Stimulated activated CD4-positive, alpha-beta T cell treated with anti-CD3 and anti-CD28 coated beads, TNF-alpha, amount 100 ng/mL, for 1 hour (primary cell): ENCODE data around the gene DEXI.
"Not testable (repeated sequence)": the region's sequence is repeated elsewhere in the genome, so short reads cannot be mapped to it uniquely, and the experiment has no call there.

Experiments used
- DNase-seq, 3 donors: peaks; one replicate each; pipeline ENCODE4 v3.0.0-alpha.2; 2020; ENCODE audit warnings: low read depth in 3 of 3, low spot score in 1 of 3

DEXI gene

DNA sequence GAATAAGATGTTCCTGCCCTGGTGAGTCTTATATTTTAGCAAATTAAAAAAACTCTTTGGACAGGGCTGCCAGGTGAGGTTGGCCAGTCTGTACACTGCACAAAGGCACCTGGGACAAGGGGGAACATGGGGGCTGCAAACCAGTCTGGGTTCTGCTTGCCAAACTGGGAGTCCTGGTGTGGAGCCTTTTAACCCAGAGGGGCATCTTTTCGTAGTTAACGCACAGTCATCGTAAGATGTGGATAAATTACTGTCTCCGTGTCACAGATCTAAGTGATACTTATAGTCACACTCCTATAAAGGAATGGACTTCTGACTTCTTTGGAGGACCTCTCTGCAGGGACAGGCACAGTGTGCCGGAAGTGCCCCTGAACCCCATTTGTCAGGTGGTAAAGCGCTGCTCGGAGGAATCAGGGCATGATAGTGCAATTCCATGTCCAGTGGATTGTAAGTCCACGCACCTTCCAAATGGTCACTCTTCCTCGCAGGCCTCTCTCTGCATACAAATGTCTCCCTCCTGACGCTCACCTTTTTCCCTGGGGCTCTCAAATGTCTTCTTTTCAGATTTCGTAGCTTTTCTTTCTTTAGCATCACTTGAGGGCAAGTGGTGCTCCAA, 14.7 kb downstream of the DEXI start:
- DNase-seq: no peak

DNA sequence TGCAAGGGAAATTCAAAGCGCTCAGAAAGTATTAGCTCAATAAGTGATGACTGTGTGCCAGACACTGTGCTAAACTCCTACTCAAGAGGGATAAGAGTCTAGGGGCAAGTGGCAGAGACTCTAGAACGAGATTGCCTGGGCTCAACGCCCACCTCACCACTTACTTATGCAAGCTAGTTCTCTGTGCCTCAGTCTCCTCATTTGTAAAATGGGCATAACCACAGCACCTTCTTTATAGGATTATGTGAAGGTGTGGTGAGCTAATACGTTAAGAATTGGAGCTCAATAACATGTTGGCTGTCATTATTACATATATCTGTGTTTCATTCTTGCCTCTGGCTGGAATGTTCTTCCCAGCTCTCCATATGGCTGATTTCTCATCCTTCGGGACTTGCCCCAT, 15.4 kb downstream of the DEXI start:
- no peak for DNase-seq

DNA sequence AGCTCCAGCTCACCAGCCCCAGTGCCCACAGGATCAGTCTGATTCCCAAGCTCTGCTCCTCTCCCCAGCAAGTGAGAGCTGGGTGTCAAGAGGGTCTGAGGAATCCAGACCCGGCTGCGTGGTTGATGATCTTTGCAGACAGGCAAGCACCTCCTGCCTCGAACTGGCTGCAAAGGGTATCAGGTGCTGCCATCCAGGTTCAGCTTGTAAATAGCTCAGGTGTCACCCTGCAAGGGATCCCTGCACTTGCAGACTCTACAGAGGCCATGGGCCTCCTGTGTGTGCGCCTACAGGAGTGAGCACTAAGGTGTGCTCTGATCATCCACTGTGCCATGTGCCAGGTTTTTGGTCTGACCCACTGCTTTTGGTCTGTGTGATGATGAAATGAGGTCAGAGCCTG, 16.2 kb downstream of the DEXI start:
- no peak for DNase-seq

DNA sequence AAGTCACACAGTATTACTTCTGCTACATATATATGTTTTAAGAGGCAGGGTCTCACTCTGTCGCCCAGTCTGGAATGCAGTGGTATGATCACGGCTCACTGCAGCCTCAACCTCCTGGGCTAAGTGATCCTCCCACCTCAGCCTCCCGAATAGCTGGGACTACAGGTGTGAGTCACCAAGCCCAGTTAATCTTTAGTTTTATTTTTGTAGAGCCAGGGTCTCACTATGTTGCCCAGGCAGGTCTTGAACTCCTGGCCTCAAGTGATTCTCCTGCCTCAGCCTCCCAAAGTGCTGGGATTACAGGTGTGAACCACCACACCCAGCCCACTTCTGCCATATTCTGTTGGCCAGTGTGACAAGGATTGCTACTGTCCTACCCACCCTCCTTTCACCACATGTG, 17.0 kb downstream of the DEXI start:
- DNase-seq: not testable (repeated sequence)

DNA sequence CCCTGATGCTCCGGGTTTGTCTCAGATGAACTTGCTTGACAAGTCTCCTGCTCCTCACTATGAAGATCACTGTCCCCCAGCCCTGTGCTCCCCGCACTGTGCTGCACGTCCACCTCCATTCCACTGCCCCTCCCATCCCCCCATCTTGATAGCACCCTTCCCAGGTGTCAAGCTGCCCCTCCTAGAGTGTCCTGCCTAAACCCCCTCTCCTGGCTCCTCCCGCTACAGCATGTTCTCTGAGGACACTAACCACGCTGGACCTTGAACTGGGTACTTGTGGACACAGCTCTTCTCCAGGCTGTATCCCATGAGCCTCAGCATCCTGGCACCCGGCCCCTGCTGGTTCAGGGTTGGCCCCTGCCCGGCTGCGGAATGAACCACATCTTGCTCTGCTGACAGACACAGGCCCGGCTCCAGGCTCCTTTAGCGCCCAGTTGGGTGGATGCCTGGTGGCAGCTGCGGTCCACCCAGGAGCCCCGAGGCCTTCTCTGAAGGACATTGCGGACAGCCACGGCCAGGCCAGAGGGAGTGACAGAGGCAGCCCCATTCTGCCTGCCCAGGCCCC, 18.5 kb downstream of the DEXI start:
- DNase-seq: no peak

DNA sequence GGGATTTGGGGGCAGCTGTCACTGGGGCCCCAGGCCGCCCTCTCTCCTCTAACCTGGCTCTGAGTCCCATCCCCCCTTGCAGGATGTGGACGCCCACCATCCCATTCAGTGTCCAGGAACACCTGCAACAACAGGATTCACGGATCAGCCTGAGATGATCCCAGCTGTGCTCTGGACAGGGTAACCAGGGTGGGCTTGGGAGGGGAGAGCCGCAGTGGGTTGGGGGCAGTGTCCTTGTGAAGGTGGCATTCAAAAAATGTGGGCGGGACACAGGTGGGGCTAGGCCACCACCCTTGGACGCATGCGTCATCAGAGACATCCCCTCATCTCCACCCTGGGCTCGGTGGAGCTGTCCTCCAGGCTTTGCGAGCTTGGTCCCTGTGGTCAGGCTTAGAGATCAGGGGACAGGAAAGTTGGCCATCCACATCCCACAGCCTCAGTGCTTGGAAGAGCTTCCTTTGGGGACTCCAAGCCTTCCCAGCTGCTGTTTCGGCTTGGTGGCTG, 19.1 kb downstream of the DEXI start:
- no peak for DNase-seq

DNA sequence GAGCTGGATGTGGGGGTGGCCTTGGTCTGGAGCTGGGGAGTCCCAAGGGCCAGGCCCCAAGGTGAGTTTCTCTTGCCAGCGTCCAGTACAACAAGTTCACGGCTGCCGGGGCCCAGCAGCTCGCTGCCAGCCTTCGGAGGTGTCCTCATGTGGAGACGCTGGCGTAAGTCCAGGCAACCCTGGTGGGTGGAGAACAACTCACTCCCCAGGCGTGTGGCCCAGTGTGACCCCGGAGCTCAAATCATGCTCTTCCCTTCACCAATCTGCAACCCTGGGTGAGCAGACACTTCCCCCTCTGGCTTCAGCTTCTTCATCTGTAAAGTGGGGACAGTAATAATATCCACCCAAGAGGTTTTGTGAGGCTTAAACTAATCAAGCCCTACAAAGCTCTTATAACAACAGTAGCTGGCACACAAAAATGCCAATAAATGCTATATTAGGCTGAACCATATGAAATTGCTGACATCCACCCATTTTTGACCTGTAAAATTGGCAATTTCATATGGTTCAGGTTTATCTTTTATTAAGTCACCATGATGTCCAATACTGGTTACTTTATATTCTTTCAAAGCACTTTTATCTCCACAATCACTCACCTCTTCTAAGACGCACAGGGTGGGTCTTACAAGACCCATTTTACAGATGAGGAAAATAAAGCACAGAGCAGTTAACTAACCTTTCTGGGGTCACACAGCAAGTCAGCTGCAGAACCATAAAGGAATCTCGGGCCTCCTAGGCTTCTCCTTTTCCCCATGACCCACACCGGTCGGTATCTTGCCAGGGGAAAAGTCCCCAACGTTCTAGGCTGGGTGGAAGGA, 19.7 kb downstream of the DEXI start:
- no peak for DNase-seq

- no peak for DNase-seq
These were observed 20.5 kb downstream of the DEXI start for GRCh38 chr16:10921536-10922327.

- DNase-seq: no peak
These were observed 21.4 kb downstream of the DEXI start for GRCh38 chr16:10920726-10921427.

GRCh38 chr16:10919003-10919351, 23.3 kb downstream of the DEXI start:
- no peak for DNase-seq

GRCh38 chr16:10918294-10919002, 23.8 kb downstream of the DEXI start:
- peak; percentile 46 to 77 (median 47) for DNase-seq

DNA sequence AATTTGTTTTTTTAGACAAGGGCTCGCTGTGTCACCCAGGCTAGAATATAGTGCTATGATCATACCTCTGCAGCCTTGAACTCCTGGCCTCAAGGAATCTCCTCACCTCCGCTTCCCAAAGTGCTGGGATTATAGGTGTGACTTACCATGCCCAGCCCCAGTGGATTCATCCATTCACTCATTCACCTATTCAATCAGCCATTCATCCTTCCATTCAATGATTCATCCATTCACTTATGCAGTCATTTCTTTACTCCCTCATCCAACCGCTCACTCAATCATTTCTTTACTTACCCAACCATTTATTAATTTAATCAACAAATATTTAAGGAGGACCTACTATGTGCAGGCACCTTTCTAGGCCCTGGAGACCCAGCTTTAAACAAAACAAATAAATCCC, 25.7 kb downstream of the DEXI start:
- no peak for DNase-seq

DNA sequence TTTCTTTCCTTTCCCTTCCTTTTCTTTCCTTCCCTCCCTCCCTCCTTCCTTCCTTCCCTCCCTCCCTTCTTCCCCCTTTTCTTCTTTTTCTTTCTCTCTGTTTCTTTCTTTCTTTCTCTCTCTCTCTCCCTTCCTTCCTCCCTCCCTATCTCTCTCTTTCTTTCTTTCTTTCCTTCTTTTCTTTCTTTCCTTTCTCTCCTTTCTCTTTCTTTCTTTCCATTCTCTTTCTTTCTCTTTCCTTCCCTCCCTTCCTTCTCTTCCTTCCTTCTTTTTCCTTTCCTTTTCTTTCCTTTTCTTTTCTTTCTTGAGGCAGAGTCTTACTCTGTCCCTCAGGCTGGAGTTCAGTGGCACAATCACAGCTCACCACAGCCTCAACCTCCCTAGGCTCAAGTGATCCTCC, 31.0 kb downstream of the DEXI start:
- no peak for DNase-seq

GRCh38 chr16:10907757-10908045, 34.6 kb downstream of the DEXI start:
- no peak for DNase-seq

- DNase-seq: no peak
These were observed 35.1 kb downstream of the DEXI start for GRCh38 chr16:10906914-10907756.

DNA sequence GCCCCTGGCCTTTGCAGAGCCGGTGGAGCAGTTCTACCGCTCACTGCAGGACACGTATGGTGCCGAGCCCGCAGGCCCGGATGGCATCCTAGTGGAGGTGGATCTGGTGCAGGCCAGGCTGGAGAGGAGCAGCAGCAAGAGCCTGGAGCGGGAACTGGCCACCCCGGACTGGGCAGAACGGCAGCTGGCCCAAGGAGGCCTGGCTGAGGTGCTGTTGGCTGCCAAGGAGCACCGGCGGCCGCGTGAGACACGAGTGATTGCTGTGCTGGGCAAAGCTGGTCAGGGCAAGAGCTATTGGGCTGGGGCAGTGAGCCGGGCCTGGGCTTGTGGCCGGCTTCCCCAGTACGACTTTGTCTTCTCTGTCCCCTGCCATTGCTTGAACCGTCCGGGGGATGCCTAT, 35.8 kb downstream of the DEXI start:
- DNase-seq: no peak

DNA sequence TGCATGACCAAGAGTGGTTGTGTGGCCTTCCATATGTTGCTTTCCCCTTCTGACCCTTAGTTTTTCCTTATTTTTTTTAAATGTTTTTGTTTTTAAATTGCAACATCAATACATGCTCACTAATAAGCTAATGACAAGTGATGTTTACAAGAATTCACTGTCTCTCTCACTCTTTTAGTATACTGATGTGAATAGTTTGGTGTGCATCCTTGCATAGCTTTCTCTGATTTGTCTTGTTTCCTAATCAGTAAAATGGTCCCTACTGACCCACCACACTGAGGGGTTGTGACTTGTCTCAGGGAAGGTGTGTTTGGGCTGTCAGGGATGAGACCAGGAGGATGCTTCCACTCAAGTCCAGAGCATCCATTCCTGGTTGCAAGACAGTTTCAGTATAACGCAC, 39.3 kb downstream of the DEXI start:
- DNase-seq: no peak

DNA sequence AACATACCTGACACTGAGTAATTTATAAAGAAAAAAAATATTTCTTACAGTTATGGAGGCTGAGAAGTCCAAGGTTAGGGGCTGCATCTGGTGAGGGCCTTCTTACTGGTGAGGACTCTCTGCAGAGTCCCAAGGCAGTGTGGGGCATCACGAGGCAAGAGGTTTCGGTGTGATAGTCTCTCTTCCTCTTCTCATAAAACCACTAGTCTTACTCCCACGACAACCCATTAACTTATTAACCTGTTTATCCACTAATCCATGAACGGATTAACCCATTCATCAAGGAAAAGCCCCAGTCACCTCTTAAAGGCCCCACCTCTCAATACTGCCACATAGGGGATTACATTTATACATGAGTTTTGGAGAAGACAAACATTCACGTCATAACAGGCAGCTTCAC, 45.1 kb downstream of the DEXI start:
- no peak for DNase-seq

DNA sequence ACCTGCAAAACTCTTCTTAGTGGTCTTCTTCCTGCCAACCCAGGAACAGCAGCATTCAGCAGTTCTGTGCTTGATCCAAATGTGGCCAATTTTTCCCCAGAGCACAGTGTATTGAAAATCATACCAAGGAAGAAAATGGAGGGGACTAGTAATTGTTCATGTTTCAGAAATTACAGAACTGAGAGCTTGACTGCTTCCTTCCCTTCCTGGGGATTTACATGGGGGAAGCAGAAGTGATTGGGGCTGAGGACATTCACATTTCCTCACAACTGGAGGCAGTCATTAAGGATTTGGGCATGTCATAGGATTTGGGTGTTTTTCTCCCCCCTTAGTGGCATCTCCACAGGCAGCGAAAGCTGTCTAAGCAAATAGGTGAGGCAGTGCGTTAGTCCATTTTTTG, 45.5 kb downstream of the DEXI start:
- no peak for DNase-seq

DNA sequence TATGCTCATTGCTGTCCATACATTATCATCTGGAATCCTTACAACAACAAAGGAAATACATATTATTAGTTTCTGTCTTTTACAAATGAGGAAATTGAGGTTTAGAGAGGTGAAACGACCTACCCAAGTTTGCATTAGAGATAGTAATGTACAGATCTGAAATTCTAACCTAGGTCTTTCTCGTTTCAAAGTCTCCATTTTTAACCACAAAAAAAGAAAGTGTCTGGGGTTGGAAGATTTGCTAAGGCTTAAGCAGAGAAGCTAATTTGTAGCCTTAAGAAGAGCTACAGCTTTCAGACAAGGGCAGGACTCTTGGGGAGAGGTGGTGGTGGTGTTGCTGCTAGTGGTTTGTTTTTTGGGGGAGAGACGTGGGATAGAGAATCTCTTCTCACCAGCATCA, 46.1 kb downstream of the DEXI start:
- DNase-seq: no peak
